ENCODE results near the gene STXBP4. TPM values are rescaled to one million over a fixed set of nuclear protein-coding genes. Genes with fewer than 3 reads are reported as not detected.

The STXBP4 gene
- total RNA-seq, 2 donors from 2014 or later = 6.1 to 7.4 TPM

GRCh38 chr17:54947396-54947795, 21.2 kb upstream of the STXBP4 start:
- Mint-ChIP-seq H3K27ac (no peak overlapping the region), H3K27me3 (peaks cover 14% of the 10 kb centered on the region), H3K36me3 (ENCODE audit: low read depth) (peaks cover 3% of the 10 kb centered on the region), H3K4me1 (no peaks in the 10 kb centered on the region), H3K4me3 (no peak overlapping the region)
- H3K9me3 ChIP-seq (ENCODE audit: control insufficient read depth, low read length, poor library complexity, severe bottlenecking) = no peaks in the 10 kb centered on the region
- DNase-seq (no peak), ATAC-seq (no peak)

DNA sequence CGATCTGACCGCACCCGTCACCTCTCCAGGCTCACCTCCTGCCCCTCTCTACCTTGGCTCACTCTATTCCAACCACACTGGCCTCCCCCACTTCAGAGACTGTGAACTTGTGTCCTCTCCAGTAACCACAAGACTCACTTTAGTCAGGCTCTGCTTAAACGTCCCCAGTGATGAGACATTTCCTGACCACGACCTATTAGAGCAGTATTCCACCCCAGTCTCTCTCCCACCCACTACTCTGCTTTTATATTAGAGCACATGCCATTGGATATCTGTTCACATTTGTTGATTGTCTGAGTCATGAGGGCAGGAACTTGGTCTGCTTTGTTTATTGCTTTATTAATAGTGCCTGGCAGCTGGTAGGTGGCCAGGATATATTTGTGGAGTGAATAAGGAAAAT, 20.2 kb upstream of the STXBP4 start:
- Mint-ChIP-seq H3K4me3 (no peak overlapping the region), H3K27me3 (peaks cover 14% of the 10 kb centered on the region), H3K4me1 (no peaks in the 10 kb centered on the region), H3K36me3 (ENCODE audit: low read depth) (peaks cover 3% of the 10 kb centered on the region), H3K27ac (no peak overlapping the region)
- DNase-seq (no peak), ATAC-seq (no peak)
- H3K9me3 ChIP-seq (ENCODE audit: control insufficient read depth, low read length, poor library complexity, severe bottlenecking) = no peaks in the 10 kb centered on the region

DNA sequence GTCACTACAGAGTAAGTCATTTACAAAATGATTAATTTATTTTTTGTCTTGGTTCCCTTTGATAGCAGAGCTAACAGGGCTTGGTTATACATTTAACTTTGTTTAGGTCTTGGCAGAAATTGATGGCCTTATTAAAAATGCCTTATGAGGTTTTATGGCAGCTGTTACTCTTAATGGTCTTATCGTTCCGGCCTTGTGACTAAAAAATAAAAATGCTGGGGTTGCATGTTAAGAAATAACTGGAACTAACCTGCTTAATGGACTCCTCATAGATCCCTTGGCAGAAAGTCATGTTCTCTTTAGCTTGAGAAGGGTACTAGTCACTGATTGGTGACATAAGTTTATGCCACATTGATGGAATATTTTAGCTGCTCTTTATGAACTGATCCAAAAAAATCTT, 18.4 kb upstream of the STXBP4 start:
- Mint-ChIP-seq H3K36me3 (ENCODE audit: low read depth) (peaks cover 3% of the 10 kb centered on the region), H3K4me3 (no peak overlapping the region), H3K27ac (no peak overlapping the region), H3K4me1 (no peaks in the 10 kb centered on the region), H3K27me3 (peaks cover 7% of the 10 kb centered on the region)
- ATAC-seq (no peak), DNase-seq (no peak)
- no peaks in the 10 kb centered on the region for H3K9me3 ChIP-seq (ENCODE audit: control insufficient read depth, low read length, poor library complexity, severe bottlenecking)

- Mint-ChIP-seq H3K36me3 (ENCODE audit: low read depth) (peaks cover 3% of the 10 kb centered on the region), H3K4me3 (no peak overlapping the region), H3K4me1 (no peaks in the 10 kb centered on the region), H3K27ac (no peak overlapping the region), H3K27me3 (peaks cover 6% of the 10 kb centered on the region)
- H3K9me3 ChIP-seq (ENCODE audit: control insufficient read depth, low read length, poor library complexity, severe bottlenecking) = no peaks in the 10 kb centered on the region
- no peak for ATAC-seq
- DNase-seq = no peak
Observed at GRCh38 chr17:54951286-54951685, 17.3 kb upstream of the STXBP4 start.

GRCh38 chr17:54956791-54957190, 11.8 kb upstream of the STXBP4 start:
- Mint-ChIP-seq H3K4me3 (no peak overlapping the region), H3K27me3 (no peaks in the 10 kb centered on the region), H3K4me1 (peaks cover 8% of the 10 kb centered on the region), H3K36me3 (ENCODE audit: low read depth) (peaks cover 9% of the 10 kb centered on the region), H3K27ac (no peak overlapping the region)
- DNase-seq (no peak), ATAC-seq (no peak)
- H3K9me3 ChIP-seq (ENCODE audit: control insufficient read depth, low read length, poor library complexity, severe bottlenecking) = no peaks in the 10 kb centered on the region

DNA sequence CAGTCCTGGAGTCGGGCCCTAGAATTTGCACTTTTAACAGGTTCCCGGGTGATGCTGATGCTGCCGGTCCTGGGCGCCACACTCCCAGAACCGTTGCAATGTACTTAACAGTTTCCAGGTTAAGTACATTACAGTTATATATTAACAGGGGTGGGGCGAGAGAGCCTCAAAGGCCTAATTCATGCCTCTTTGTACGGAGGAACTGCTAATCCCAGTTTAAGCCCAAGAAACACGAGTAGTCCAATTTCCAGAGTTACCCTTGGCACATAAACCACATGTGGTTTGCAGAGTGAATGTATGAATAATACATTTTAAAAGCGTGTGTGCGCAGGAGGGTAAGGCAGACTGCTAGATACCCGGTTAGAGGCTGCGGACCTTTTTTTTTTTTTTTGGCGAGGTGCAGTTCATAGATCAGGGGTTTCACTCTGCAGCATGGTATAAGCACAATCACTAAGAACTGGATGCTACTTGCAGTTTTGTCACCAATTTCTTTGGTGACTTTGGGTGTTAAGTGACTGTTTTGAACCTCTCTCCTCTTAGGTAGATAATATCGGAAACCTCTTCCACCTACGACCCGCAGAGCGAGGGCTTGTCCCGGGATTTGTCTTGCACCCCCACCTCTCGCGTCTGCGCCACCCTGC, 824 bp upstream of the STXBP4 start:
- no peaks in the 10 kb centered on the region for H3K9me3 ChIP-seq (ENCODE audit: control insufficient read depth, low read length, poor library complexity, severe bottlenecking)
- H3K4me1 Mint-ChIP-seq = peaks cover 20% of the 10 kb centered on the region

GRCh38 chr17:54968988-54969332, 395 bp downstream of the STXBP4 start:
- H3K9me3 ChIP-seq (ENCODE audit: control insufficient read depth, low read length, poor library complexity, severe bottlenecking) = no peaks in the 10 kb centered on the region
- no peak overlapping the region for H3K4me3 Mint-ChIP-seq
- no peaks in the 10 kb centered on the region for H3K36me3 Mint-ChIP-seq (ENCODE audit: low read depth)
- ATAC-seq (peak; percentile 26), DNase-seq (peak in 1 of 3 donors; percentile 15)
- no peak overlapping the region for H3K27ac Mint-ChIP-seq
- no peaks in the 10 kb centered on the region for H3K27me3 Mint-ChIP-seq
- H3K4me1 Mint-ChIP-seq = peaks cover 22% of the 10 kb centered on the region

More for the DNA sequence above, 824 bp upstream of the STXBP4 start:
- no peaks in the 10 kb centered on the region for H3K36me3 Mint-ChIP-seq (ENCODE audit: low read depth)
- ATAC-seq (peak; percentile 27), DNase-seq (no peak)
- H3K27me3 Mint-ChIP-seq = no peaks in the 10 kb centered on the region
- no peak overlapping the region for H3K27ac Mint-ChIP-seq
- H3K4me3 Mint-ChIP-seq = no peak overlapping the region

GRCh38 chr17:54969658-54970572, 1.4 kb downstream of the STXBP4 start:
- peaks cover 22% of the 10 kb centered on the region for H3K4me1 Mint-ChIP-seq
- no peaks in the 10 kb centered on the region for H3K27me3 Mint-ChIP-seq
- no peak overlapping the region for H3K27ac Mint-ChIP-seq
- H3K4me3 Mint-ChIP-seq = no peak overlapping the region
- ATAC-seq (no peak), DNase-seq (no peak)
- H3K36me3 Mint-ChIP-seq (ENCODE audit: low read depth) = no peaks in the 10 kb centered on the region
- no peaks in the 10 kb centered on the region for H3K9me3 ChIP-seq (ENCODE audit: control insufficient read depth, low read length, poor library complexity, severe bottlenecking)

- ATAC-seq (no peak), DNase-seq (no peak)
- Mint-ChIP-seq H3K4me1 (peaks cover 22% of the 10 kb centered on the region), H3K36me3 (ENCODE audit: low read depth) (no peaks in the 10 kb centered on the region), H3K27ac (no peak overlapping the region), H3K27me3 (no peaks in the 10 kb centered on the region), H3K4me3 (no peak overlapping the region)
- H3K9me3 ChIP-seq (ENCODE audit: control insufficient read depth, low read length, poor library complexity, severe bottlenecking) = no peaks in the 10 kb centered on the region
Observed at GRCh38 chr17:54971147-54971546, 2.6 kb downstream of the STXBP4 start.

- H3K36me3 Mint-ChIP-seq (ENCODE audit: low read depth) = no peaks in the 10 kb centered on the region
- H3K4me1 Mint-ChIP-seq = peaks cover 18% of the 10 kb centered on the region
- no peaks in the 10 kb centered on the region for H3K9me3 ChIP-seq (ENCODE audit: control insufficient read depth, low read length, poor library complexity, severe bottlenecking)
- DNase-seq (no peak), ATAC-seq (no peak)
- H3K27me3 Mint-ChIP-seq = no peaks in the 10 kb centered on the region
- H3K27ac Mint-ChIP-seq = no peak overlapping the region
- H3K4me3 Mint-ChIP-seq = no peak overlapping the region
Observed at GRCh38 chr17:54971901-54972300, 3.3 kb downstream of the STXBP4 start.

- Mint-ChIP-seq H3K36me3 (ENCODE audit: low read depth) (no peaks in the 10 kb centered on the region), H3K27ac (no peak overlapping the region), H3K27me3 (no peaks in the 10 kb centered on the region), H3K4me1 (peaks cover 16% of the 10 kb centered on the region), H3K4me3 (no peak overlapping the region)
- ATAC-seq = no peak
- no peak for DNase-seq
- no peaks in the 10 kb centered on the region for H3K9me3 ChIP-seq (ENCODE audit: control insufficient read depth, low read length, poor library complexity, severe bottlenecking)
Observed at GRCh38 chr17:54972406-54973138, 4.0 kb downstream of the STXBP4 start.

DNA sequence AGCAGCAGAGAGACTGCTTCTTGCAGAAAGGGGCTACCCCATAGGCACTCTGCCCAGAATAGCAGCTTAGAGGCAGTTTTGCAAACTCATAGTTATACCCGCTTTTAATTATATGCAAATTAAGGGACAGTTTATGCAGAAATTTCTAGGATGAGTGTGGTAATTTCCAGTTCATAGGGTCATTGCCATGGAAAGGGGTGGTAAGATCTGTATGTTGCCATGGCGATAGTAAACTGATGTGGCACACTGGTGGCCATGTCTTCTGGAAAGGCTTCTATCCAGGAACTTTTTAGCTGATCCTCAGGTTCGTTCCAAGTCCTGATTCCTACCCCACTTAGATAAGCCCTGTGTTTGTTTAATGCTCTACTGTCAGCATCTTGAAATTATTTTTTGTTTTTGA, 6.2 kb downstream of the STXBP4 start:
- no peak overlapping the region for H3K4me3 Mint-ChIP-seq
- no peaks in the 10 kb centered on the region for H3K9me3 ChIP-seq (ENCODE audit: control insufficient read depth, low read length, poor library complexity, severe bottlenecking)
- no peaks in the 10 kb centered on the region for H3K27me3 Mint-ChIP-seq
- DNase-seq (no peak), ATAC-seq (no peak)
- peaks cover 16% of the 10 kb centered on the region for H3K4me1 Mint-ChIP-seq
- H3K27ac Mint-ChIP-seq = no peak overlapping the region
- no peaks in the 10 kb centered on the region for H3K36me3 Mint-ChIP-seq (ENCODE audit: low read depth)

- Mint-ChIP-seq H3K4me3 (no peak overlapping the region), H3K36me3 (ENCODE audit: low read depth) (no peaks in the 10 kb centered on the region), H3K4me1 (peaks cover 16% of the 10 kb centered on the region), H3K27me3 (no peaks in the 10 kb centered on the region), H3K27ac (no peak overlapping the region)
- no peak for DNase-seq
- no peak for ATAC-seq
- no peaks in the 10 kb centered on the region for H3K9me3 ChIP-seq (ENCODE audit: control insufficient read depth, low read length, poor library complexity, severe bottlenecking)
Observed at GRCh38 chr17:54976316-54976715, 7.8 kb downstream of the STXBP4 start.

All from T-helper 17 cell (primary cell).